GM12892 (cell line): ENCODE measurements around the gene KCTD16.

Source experiments
- POLR2AphosphoS5 ChIP-seq: IDR thresholded peaks from 2 replicates; pipeline ENCODE4 v1.6.1; 2011; ENCODE audit warnings: low read depth, low read length, control low read depth
- TAF1 ChIP-seq: IDR thresholded peaks from 2 replicates; pipeline ENCODE4 v1.6.1; 2011; ENCODE audit warnings: low read depth, mild to moderate bottlenecking, control low read depth, low read length, borderline replicate concordance

DNA sequence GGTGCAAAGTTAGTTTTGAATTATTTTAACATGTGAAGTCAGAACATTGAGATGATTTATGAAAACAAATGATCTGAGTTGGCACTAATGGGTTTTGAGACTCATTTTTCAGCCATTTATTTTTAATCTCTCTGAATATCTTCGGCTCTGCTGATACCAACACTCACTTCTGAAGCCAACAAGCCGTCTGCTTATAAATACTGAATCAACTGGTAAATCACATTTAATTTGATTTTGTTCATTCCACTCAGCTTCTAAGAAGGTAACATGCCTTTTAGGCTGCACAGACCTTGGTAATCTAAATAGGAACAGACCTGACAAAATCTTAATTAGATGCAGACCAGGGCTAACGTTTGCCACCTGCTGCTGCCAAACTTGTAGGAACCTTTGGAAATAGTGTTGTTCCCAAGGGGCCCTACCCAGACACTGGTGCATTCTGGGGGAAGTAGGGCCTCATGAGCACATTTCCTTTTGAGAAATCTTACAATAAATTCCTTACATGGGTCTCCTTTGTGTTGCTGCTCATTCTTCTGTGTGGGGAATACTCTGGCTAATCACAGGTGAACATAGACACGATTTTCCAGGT is 182.2 kb downstream of the KCTD16 start:
- no peak for TF ChIP-seq POLR2AphosphoS5
- TF ChIP-seq TAF1: no peak
